ENCODE measurements around the gene PAXX.

PAXX gene

DNA sequence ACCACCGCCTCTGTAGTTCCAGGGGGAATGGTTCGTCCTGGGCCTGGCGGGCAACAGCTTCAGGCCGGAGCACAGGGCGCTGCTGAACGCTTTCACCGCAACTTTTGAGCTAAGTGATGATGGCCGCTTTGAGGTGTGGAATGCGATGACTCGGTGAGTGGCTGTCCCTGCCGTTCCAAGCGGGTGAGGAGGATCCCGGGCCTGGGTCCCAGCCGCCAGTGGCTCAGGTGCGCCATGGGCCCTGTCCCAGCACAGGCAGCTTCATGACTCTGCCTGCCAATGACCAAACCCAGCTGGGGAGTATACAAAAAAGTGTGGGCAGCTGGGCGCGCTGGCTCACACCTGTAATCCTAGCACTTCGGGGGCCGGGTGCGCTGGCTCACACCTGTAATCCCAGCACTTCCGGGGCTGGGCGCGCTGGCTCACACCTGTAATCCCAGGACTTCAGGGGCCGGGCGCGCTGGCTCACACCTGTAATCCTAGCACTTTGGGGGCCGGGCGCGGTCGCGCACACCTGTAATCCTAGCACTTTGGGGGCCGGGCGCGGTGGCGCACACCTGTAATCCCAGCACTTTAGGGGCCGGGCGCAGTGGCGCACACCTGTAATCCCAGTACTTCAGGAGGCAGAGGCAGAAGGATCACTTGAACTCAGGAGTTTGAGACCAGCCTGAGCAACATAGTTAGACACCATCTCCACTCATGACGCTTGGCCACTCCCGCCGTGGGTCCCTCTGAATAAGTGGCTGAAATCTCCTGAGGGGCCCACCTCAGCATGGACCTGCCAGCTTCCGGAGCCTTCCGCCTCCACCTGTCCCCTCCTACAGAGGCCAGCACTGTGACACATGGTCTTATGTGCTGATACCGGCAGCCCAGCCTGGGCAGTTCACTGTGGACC, 39.1 kb upstream of the PAXX start:
- DNase-seq (ENCODE audit: low spot score): no peak

DNA sequence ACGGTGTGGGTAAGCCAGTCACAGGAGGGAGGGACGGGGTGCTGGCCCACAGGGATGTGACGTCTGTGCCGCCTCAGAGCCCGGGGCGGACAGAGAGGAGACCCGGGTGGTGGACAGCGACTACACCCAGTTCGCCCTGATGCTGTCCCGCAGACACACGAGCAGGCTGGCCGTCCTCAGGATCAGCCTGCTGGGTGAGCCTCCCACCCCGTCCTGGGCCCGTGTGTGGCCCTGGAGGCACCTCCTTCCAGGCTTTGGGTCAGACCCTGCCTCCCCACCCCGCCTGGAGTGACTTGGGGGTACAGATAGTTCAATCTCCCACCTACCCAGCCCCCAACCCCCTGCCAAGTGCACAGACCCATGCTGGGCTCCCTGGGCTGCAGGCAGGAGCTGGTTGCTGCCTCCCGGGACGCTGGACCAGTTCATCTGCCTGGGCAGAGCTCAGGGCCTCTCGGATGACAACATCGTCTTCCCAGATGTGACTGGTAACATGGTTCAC, 38.4 kb upstream of the PAXX start:
- no peak for DNase-seq (ENCODE audit: low spot score)

DNA sequence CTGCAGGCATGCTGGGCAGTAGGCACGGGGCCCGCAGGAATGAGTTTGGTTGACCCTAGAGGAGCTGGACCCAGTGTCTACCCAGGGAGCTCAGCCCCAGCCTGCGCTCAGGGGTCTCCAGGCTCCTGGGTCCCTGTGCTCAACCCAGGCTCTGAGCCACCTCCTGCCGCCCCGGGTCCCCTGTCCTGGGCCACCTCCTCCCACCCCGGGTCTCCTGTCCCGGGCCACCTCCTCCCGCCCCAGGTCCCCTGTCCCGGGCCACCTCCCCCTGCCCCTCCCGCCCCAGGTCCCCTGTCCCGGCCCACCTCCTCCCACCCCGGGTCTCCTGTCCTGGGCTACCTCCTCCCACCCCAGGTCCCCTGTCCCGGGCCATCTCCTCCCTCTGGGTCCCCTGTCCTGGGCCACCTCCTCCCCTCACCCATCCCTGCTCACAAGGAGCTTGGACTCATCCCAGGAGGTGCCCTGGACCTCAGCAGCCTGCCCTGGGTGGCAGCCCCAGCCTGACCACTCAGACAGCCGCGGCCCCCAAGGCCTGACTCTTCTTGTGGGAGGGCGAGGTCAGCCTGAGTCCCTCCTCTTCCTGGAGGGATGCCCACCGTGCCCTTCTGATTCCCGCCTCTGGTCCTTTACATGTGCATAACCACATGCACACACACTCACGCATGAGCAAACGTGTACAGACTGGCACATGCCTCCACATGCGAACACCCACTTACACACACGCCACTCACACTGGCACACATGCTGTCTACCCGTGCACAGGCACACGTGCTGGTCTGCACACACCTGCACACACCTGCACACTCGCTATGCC, 37.7 kb upstream of the PAXX start:
- DNase-seq (ENCODE audit: low spot score): no peak

DNA sequence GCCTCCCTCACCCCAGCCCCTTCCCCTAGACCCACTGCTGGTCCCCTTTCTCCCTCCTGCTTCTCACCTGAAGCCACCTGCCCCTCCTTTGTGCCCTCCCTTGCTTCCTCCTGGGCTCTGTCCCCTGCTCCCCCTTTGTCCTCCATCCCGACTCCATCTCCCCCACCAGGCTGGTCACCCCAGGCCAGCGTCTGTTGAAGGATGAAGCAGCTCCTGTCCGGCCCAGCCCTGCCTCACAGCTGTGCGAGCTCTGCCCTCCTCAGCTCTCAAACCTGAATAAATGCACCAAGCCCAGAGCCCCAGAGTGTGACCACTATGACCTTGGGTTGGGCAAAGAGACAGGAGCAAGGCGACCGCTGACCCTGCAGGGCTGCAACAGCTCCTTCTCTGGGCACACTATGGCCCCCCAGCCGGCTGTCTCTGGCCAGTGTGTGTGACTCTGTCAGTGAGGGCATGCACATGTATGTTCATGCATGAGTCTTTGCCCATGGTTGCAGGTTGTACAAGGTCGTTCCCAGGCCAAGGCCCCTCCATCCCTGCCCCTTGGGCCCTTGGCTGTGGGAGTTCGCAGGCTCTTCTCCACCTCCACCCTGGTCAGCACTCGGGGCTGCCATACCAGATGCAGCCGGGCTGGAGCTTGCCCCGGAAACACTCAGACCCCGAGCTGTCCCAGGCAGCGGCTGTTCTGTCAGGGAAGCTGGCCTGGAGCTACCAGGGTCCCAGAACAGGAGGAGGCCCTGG, 36.9 kb upstream of the PAXX start:
- no peak for DNase-seq (ENCODE audit: low spot score)

DNA sequence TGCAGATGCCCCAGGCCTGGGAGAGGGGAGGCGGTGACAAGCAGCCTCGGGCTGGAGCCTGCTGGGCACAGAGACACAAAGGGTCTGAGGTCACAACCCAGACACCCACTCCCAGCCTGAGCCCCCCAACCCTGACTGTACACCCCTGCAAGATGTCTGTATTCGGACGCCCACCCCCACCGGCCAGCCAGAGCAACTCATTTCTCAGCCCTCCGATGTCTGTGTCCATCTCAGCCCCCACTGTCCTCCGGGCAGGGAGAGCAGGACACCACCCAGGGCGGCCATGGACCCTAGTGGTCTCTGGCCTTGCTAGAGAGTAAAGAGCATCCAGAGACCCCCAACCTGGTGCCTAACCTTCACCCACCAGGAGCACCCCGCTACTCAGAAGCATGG, 36.3 kb upstream of the PAXX start:
- DNase-seq (ENCODE audit: low spot score): no peak

DNA sequence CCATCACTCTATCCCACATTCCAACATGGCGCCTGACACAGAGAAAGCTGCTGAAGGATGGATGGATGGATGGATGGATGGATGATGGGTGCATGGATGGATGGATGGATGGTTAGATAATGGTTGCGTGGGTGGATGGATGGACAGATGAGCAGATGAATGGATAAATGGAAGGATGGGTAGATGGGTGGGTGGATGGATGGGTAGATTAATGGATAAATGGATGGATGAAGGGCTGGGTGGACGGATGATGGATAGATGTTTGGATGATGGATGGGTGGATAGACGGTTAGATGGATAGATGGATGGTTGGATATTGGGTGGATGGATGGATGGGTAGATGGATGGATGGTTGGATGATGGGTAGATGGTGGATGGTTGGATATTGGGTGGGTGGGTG, 35.6 kb upstream of the PAXX start:
- DNase-seq (ENCODE audit: low spot score): no peak

DNA sequence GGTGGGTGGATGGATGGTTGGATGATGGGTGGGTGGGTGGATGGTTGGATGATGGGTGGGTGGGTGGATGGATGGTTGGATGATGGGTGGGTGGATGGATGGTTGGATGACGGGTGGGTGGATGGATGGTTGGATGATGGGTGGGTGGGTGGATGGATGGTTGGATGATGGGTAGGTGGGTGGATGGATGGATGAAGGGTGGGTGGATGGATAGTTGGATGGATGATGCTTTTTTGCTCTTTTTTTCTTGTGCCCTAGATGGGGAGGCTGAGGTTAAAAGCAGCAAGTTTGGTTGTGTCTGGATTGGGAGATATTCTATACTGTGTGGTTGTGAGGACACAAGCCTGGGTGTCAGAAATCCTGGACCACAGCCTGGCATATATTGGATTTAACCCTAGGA, 34.8 kb upstream of the PAXX start:
- no peak for DNase-seq (ENCODE audit: low spot score)

DNA sequence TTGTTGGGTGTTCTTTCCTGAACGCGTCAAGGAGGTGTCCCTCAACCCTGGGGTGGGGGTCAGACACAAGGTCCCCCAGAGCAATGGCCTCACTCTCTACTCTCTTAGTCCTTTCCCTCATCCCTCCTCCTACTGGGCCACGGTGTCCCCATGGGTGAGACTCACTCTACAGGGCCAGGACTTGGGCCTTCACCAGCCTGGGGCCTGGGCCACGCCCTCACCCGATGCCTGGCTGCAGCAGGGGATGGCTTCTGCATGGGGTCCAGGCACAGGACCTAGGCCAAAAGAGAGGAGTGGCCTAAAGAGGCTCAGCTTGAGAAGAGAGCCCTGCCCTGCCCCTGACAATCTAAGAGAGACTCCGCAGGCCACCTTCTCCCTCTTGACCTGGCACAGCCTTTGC, 34.3 kb upstream of the PAXX start:
- no peak for DNase-seq (ENCODE audit: low spot score)

DNA sequence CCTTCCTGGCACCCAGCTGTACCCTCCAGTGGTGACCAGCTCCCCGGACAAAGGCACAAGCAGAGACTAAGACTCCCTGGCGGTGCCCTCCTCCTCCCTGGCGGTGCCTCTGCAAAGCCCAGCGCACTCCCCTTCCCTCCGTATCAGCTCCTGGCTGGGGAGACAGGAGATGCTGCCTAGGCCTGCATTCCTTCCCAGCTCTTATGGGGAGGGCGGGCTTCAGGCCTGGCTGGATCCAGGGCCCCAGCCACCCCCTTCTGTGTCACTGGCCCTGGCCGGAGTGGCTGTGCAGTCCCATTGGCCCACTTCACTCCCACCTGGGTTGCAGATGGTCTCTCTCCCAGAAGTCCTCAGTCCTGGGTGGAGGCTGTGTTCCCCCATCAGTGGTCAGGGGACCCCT, 33.7 kb upstream of the PAXX start:
- DNase-seq (ENCODE audit: low spot score): no peak

DNA sequence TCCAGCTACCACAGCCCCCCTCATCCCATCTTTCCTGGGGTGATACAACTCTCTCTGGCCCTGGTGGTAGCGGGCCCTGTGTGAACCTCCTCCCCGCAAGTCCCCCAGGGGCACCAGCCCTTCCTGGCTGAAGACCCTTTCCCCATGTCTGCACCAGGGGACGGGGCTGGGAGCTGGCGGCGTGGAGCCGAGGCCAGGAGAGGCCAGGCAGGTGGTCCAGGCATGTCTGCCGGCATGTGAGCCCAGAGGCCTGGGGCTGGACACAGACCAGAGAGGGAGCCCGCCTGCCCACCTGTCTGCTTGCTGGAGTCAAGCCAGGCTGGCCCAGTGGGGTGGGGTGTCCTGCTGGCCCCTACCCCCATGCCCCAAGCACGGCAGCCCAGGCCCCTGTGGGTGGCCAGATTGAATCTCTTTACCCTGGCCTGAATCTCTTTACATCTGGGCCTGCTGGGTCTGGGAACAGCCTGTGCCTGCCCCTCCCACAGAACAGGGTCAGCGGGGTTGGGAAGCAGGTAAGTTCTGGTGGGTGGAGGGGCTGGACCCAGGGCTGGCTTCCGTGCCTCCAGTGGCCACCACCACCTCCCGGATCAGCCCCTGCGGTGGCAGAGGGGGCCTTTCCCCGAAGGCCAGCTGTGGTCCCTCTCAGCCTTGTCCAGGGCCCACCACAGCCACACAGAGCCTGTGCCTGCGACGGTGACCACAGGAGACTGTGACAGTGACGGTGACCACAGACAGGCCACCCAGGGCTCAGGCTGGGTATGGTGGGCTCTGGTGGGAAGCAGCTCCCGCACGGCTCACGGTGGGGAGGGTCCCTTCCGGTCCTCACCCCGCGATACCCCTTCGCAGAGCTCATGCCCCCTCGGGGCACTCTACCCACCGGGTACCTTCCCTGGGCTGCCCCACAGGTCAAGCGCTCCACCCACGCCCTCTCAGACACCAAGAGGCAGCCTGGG, 33.0 kb upstream of the PAXX start:
- no peak for DNase-seq (ENCODE audit: low spot score)

DNA sequence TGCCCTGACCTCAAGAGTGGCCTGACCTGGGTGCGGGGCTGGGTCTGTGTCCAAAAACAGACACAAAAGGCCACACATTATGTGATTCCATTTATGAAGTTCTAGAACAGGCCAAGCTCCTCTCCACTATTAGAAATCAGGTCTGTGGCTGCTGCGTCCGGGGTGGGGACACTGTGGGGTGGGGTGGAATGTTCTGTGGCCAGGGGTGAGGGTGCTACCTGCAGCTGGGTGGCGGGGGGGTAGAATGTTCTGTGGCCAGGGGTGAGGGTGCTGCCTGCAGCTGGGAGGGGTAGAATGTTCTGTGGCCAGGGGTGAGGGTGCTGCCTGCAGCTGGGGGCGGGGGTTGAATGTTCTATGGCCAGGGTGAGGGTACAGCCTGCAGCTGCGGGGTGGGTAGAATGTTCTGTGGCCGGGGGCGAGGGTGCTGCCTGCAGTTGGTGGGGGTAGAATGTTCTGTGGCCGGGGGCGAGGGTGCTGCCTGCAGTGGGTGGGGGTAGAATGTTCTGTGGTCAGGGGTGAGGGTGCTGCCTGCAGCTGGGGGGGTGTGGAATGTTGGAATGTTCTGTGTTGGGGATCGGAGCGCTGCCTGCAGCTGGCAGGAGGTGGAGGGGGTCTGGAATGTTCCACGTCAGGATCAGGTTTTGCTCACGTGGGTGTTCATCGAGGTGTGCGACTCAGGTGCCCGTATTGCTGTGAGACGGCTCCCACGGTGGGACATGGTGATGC, 31.8 kb upstream of the PAXX start:
- no peak for DNase-seq (ENCODE audit: low spot score)

DNA sequence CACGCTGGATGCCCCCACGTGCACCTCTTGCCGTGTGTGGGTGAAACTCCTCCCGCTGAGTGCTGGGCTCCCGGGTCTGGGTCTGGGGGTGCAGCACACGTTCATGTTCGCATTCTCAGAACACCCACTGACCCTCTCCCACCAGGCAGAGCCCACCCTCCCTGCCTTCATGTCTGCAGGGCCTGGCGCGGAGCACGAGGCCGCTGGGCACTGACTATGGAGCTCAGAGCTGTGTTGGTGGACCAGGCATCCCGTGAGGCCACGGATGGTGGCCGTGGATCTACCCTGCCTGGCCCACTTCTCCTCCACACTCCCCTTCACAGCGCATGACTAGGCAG, 31.3 kb upstream of the PAXX start:
- no peak for DNase-seq (ENCODE audit: low spot score)

DNA sequence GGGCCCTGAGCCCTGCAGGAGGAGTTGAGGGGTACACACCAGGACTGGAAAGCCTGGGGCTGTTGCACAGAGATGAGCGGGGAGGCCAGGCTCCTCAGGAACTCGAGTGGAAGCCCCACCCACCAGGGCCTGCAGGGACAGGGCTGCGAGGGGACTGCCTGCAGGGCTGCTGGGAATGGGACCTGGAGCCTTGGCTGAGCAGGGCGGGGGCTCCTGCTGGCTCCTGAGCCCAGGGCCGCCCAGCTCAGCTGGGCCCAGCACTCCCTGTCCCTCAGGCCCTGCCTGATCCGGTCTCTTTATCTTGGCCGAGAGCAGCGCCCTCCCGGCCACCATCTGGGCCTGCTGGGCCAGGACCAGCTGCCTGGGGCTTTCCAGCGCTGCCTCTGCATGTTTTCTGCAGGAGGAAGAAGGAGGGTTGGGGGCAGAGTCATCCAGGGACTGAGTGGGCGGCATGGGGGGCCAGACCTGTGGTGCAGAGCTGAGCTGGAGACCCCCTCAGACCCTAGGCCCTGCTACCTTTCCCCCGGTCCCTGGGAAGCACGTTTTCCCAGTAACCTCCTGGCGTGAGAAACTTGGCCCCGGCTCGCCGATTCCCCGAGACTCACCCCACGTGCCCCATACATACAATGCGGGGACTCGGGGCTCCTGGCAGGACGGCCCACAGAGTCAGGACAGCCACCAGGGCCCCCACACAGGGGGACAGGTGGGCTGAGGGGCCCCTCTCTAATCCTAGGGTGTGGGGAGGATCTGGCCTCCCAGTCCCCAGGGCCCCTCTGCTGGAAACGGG, 30.8 kb upstream of the PAXX start:
- DNase-seq (ENCODE audit: low spot score): no peak

DNA sequence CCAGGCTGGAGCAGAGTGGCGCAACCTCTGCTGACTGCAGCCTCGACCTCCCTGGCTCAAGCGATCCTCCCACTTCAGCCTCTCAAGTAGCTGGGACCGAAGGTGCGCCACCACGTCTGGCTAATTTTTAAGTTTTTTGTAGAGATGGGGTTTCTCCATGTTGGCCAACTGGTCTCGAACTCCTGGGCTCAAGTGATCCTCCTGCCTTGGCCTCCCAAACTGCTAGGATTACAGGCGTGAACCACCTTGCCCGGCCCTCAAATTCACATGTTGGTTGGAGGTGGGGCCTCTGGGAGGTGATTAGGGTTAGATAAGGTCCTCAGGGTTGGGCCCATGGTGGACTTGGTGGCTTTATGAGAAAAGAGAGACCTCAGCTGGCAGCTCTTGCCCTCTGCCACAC, 30.1 kb upstream of the PAXX start:
- DNase-seq (ENCODE audit: low spot score): no peak

DNA sequence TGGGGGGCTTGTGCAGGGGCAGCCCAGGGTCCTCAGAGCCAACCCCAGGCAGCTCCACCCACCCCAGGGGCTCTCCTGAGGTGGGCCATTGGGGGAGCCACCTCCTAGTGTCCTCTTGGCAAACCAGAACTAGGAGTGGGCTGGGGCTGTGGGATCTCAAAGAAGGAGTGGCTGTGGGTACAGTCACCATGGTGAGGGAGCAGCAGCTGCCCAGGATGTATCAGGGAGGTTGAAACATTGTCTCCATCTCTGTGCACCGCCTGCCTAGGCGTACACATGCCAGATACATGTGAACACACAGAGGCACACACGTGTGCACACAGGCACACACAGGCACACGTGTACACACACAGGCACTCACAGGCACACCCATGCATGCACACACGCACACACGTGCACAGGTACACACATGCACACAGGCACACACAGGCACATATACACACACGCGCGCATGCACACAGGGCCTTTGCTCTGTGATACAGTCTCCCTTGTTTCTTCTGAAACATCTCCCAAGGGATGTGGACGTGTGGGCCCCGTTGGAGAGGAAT, 29.4 kb upstream of the PAXX start:
- no peak for DNase-seq (ENCODE audit: low spot score)

DNA sequence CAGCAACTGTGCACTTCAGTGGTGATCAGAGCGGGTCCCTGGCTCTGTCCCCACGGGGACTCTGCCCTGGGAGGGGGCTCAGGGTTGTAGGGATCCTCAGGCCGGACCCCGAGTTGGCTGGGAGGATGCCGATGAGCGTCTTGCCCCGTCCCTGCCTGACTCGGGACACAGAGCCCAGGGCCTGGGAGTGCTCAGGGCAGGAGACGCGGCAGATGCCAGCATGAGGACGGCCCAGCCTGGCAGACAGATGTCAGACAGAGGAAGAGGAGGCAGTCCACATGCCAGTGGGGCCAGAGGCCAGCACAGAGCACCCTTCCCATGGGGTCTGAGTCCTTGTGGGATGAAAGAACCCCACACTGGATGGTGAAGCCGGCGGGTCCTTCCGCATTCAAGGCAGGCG, 28.9 kb upstream of the PAXX start:
- no peak for DNase-seq (ENCODE audit: low spot score)

DNA sequence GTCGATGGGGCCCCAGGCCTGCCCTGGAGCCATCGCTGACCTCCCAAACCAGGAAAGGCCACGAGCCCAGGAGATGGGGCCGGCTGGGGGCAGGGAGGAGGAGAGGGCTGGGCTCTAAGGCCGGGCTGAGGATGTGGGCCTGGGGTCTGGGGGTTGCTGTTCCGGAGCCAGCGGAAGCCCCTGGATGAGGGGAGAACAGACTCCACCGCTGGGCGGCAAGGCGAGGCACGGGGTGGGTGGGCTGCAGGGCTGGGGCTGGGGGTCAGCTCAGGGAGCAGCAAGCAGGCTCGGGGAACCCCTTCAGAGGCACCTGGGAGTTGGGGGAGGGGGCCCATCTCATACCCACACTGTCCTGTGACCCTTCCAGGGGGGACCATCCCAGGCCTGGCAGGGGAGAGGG, 28.5 kb upstream of the PAXX start:
- DNase-seq (ENCODE audit: low spot score): no peak

DNA sequence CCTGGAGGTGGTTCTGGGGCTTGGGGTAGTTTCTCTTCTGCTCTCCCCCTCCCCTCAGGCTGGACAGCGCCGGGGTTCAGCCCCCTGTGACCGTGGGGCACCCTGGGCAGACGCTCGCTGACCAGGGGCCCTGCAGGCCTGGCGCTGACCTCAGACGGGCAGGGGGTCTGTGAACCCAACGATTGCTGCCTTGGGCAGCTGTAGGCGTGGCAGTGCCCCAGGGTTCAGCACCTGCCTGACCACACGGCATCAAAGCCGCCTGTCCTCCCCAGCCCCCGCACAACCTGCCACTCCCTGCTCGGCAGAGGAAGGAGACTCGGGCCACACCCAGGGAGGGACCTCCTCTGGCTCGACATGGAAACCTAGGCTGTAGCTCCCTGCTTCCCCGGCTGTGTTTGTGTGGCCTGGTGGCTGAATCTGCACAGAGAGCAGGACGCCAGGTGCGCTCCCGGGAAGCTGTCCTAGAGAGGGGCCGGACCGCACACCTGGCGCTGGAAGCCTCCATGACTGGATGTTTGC, 28.0 kb upstream of the PAXX start:
- no peak for DNase-seq (ENCODE audit: low spot score)

DNA sequence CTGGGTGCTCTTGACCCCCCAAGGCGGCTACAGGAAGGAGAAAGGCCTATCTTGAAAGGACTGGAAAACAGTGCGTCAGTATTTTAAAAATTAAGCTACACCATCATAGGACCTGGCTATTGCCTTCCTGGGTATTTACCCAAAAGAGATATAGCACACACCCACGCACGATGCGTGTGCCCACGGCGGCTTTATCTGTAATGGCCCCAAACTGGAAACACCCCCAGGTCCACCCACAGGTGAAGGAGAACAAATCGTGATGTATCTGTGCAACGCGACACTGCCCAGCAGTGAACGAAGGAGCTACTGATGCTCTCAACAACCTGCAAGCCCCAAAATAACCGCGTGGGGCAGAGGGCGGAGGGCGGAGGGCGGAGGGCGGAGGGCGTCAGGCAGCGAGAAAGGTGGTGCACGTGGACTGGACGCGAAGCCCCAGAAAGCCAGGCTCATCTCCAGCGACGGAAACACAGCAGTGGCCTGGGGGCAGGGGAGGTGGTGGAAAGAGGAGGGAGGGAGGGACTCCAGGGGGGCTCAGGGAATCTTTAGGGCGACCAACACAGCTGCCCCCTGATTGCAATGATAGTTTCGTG, 27.3 kb upstream of the PAXX start:
- DNase-seq (ENCODE audit: low spot score): no peak
